K562 (cell line): ENCODE measurements around the gene FCHSD1. TPM values are rescaled to one million over a fixed set of nuclear protein-coding genes. Genes with fewer than 3 reads are reported as not detected.
A peak's percentile ranks its signal among the peaks of the same experiment; 100 is the strongest.

Experiments
- DNMT1 ChIP-seq: fragments of 450-650 bp; IDR thresholded peaks from 2 replicates; pipeline ENCODE4 v1.6.1; 2016; ENCODE audit warnings: antibody characterized with exemption, mild to moderate bottlenecking
- E2F3 ChIP-seq: fragments of 250-450 bp; sonication (Bioruptor Pico); IDR thresholded peaks from 2 replicates; pipeline ENCODE4 v1.4.0; 2020; ENCODE audit warnings: mild to moderate bottlenecking
- FOXA1 ChIP-seq: fragments of 450-650 bp; IDR thresholded peaks from 2 replicates; pipeline ENCODE4 v1.6.1; 2016; ENCODE audit warnings: mild to moderate bottlenecking, borderline replicate concordance
- FOXK1 ChIP-seq: sonication (generic); formaldehyde crosslinking; IDR thresholded peaks from 2 replicates; pipeline ENCODE4 v1.8.0; 2022; ENCODE audit warnings: missing genetic modification reagents, mild to moderate bottlenecking, borderline replicate concordance
- GTF2F1 ChIP-seq: IDR thresholded peaks from 2 replicates; pipeline ENCODE4 v1.6.1; 2011; ENCODE audit warnings: low read depth, low read length, improper control_type of control experiment
- HDAC6 ChIP-seq: IDR thresholded peaks from 2 replicates; pipeline ENCODE4 v1.6.1; 2012; ENCODE audit warnings: low read depth, mild to moderate bottlenecking, control low read depth, inconsistent platforms, low read length, moderate library complexity
- ILF3 ChIP-seq: fragments of 450-650 bp; IDR thresholded peaks from 2 replicates; pipeline ENCODE4 v1.6.1; 2018; ENCODE audit warnings: antibody characterized with exemption, mild to moderate bottlenecking, moderate library complexity, borderline replicate concordance
- KLF13 ChIP-seq: fragments of 450-650 bp; IDR thresholded peaks from 2 replicates; pipeline ENCODE4 v1.6.1; 2016; ENCODE audit warnings: missing genetic modification characterization, low read depth, mild to moderate bottlenecking, missing compliant biosample characterization, moderate library complexity, borderline replicate concordance
- NCOR1 ChIP-seq: fragments of 450-650 bp; IDR thresholded peaks from 2 replicates; pipeline ENCODE4 v1.6.1; 2016; ENCODE audit warnings: mild to moderate bottlenecking, moderate library complexity
- PCBP2 ChIP-seq: fragments of 200-400 bp; formaldehyde crosslinking; IDR thresholded peaks from 2 replicates; pipeline ENCODE4 v1.6.1; 2018; ENCODE audit warnings: low read length, low read depth, mild to moderate bottlenecking, moderate library complexity; ENCODE audit not compliant: poor library complexity, severe bottlenecking
- SOX6 ChIP-seq: fragments of 450-650 bp; IDR thresholded peaks from 2 replicates; pipeline ENCODE4 v1.6.1; 2014; ENCODE audit warnings: mild to moderate bottlenecking
- ZNF324 ChIP-seq: fragments of 250-450 bp; sonication (Bioruptor Pico); IDR thresholded peaks from 2 replicates; pipeline ENCODE4 v1.4.0; 2020; ENCODE audit warnings: mild to moderate bottlenecking
- polyA plus RNA-seq, 8 experiments: library from polyadenylated mRNA; depleted of rRNA in 4 of 8; stranded (reverse) in 5 of 8; unstranded in 3 of 8; fragments of >200 nt; fragmentation: Nextera tagmentation in 2 of 8; fragmentation: Illumina TruSeq in 1 of 8; extraction: Ambion mirVana in 2 of 8; extraction: Trizol in 1 of 8; gene quantifications; 2 replicates each; pipeline versions ENCODE4 v1.2.1 to v1.2.3, GENCODE V29; 2011 to 2014; ENCODE audit warnings: inconsistent platforms in 1 of 8, missing spikeins in 1 of 8
- total RNA-seq, 7 experiments: library from RNA; depleted of rRNA in 6 of 7; stranded (reverse); fragments of >200 nt in 6 of 7; fragmentation: Illumina TruSeq in 2 of 7; extraction: Trizol in 2 of 7; gene quantifications; 2 replicates each; pipeline versions ENCODE4 v1.2.1 to v1.2.3, GENCODE V29; 2011 to 2021; ENCODE audit warnings: low replicate concordance in 1 of 7
- TF ChIP-seq, protein P1 (sequence below): fragments of 450-650 bp; IDR thresholded peaks from 2 replicates; pipeline ENCODE4 v1.6.1; 2014; ENCODE audit warnings: low read depth, mild to moderate bottlenecking, moderate library complexity, borderline replicate concordance
- TF ChIP-seq, protein P2 (sequence below): fragments of 250-450 bp; sonication (Bioruptor Pico); IDR thresholded peaks from 2 replicates; pipeline ENCODE4 v1.5.0; 2021
- TF ChIP-seq, protein P3 (sequence below), 2 experiments: fragments of 450-650 bp; IDR thresholded peaks; 2 replicates each; pipeline ENCODE4 v1.6.1; 2018; ENCODE audit warnings: mild to moderate bottlenecking in 2 of 2, low read depth in 1 of 2; ENCODE audit not compliant: partially characterized antibody in 2 of 2
- TF ChIP-seq, protein P4 (sequence below), 2 experiments: IDR thresholded peaks; 2 replicates each; pipeline ENCODE4 v1.6.1; 2012; ENCODE audit warnings: improper control_type of control experiment in 2 of 2, low read depth in 2 of 2, low read length in 2 of 2, borderline replicate concordance in 1 of 2
- TF ChIP-seq, protein P5 (sequence below): fragments of 450-650 bp; formaldehyde crosslinking; IDR thresholded peaks from 2 replicates; pipeline ENCODE4 v1.4.0; 2022; ENCODE audit warnings: missing genetic modification characterization

The FCHSD1 gene
- total and polyA plus RNA-seq, 9 of the 15 experiments (the other 6 are each of a cell fraction or from before 2014, with no cell fraction given): 0.35 to 37.5 (median 13.6) TPM

DNA sequence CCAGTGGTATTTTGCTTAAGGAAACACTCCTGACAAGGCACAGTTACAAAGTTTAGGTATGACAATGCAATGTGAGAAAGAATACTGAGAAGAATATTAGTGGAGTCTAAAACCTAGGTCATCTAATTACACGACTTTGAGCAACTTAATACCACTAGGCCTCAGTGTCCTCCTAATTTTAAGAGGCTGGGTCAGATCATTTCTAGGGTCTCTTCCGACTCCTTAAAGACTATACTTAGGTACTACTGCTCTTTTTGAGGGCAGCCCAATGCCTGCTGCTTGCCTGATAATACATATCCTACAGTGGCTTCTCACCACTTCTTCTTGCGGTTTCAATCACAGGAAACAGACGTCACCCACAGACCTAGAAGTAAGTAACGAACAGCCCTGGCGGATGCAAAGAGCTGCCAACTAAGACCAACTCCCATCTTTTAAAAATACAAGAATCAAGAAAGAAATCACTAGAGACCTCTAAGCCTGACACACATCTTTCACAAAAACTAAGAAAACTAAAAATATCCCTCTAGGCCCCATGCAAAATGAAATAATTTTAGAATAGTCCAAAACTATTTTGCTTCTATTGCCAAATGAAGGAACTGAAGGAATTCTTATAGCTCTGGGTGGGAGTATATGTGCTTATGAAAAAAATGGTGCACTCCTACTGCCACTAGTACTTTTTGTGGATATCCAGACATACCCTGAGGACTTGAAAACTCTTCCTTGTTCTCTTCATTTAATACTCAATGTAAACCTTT is 45.5 kb downstream of the FCHSD1 start (continued):
- TF ChIP-seq, protein P1, sequence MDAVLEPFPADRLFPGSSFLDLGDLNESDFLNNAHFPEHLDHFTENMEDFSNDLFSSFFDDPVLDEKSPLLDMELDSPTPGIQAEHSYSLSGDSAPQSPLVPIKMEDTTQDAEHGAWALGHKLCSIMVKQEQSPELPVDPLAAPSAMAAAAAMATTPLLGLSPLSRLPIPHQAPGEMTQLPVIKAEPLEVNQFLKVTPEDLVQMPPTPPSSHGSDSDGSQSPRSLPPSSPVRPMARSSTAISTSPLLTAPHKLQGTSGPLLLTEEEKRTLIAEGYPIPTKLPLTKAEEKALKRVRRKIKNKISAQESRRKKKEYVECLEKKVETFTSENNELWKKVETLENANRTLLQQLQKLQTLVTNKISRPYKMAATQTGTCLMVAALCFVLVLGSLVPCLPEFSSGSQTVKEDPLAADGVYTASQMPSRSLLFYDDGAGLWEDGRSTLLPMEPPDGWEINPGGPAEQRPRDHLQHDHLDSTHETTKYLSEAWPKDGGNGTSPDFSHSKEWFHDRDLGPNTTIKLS: peak; percentile 39; the same call in 1 of the 2 replicates
- TF ChIP-seq, protein P2, sequence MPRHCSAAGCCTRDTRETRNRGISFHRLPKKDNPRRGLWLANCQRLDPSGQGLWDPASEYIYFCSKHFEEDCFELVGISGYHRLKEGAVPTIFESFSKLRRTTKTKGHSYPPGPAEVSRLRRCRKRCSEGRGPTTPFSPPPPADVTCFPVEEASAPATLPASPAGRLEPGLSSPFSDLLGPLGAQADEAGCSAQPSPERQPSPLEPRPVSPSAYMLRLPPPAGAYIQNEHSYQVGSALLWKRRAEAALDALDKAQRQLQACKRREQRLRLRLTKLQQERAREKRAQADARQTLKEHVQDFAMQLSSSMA (CRISPR knock-in tag): no peak
- TF ChIP-seq FOXA1 (no peak), FOXK1 (no peak), ILF3 (no peak), PCBP2 (no peak), E2F3 (CRISPR knock-in tag) (no peak), DNMT1 (no peak), NCOR1 (peak; percentile 90), HDAC6 (no peak), SOX6 (peak; percentile 87), KLF13 (tag) (no peak), ZNF324 (CRISPR knock-in tag) (no peak), GTF2F1 (no peak)
- TF ChIP-seq, protein P3, sequence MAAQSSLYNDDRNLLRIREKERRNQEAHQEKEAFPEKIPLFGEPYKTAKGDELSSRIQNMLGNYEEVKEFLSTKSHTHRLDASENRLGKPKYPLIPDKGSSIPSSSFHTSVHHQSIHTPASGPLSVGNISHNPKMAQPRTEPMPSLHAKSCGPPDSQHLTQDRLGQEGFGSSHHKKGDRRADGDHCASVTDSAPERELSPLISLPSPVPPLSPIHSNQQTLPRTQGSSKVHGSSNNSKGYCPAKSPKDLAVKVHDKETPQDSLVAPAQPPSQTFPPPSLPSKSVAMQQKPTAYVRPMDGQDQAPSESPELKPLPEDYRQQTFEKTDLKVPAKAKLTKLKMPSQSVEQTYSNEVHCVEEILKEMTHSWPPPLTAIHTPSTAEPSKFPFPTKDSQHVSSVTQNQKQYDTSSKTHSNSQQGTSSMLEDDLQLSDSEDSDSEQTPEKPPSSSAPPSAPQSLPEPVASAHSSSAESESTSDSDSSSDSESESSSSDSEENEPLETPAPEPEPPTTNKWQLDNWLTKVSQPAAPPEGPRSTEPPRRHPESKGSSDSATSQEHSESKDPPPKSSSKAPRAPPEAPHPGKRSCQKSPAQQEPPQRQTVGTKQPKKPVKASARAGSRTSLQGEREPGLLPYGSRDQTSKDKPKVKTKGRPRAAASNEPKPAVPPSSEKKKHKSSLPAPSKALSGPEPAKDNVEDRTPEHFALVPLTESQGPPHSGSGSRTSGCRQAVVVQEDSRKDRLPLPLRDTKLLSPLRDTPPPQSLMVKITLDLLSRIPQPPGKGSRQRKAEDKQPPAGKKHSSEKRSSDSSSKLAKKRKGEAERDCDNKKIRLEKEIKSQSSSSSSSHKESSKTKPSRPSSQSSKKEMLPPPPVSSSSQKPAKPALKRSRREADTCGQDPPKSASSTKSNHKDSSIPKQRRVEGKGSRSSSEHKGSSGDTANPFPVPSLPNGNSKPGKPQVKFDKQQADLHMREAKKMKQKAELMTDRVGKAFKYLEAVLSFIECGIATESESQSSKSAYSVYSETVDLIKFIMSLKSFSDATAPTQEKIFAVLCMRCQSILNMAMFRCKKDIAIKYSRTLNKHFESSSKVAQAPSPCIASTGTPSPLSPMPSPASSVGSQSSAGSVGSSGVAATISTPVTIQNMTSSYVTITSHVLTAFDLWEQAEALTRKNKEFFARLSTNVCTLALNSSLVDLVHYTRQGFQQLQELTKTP (IDR thresholded peaks at IDR 0.05; ENCODE audit: low read depth in 1 of 2, partially characterized antibody in 2 of 2): peak; percentile 51 to 74
- TF ChIP-seq, protein P4, sequence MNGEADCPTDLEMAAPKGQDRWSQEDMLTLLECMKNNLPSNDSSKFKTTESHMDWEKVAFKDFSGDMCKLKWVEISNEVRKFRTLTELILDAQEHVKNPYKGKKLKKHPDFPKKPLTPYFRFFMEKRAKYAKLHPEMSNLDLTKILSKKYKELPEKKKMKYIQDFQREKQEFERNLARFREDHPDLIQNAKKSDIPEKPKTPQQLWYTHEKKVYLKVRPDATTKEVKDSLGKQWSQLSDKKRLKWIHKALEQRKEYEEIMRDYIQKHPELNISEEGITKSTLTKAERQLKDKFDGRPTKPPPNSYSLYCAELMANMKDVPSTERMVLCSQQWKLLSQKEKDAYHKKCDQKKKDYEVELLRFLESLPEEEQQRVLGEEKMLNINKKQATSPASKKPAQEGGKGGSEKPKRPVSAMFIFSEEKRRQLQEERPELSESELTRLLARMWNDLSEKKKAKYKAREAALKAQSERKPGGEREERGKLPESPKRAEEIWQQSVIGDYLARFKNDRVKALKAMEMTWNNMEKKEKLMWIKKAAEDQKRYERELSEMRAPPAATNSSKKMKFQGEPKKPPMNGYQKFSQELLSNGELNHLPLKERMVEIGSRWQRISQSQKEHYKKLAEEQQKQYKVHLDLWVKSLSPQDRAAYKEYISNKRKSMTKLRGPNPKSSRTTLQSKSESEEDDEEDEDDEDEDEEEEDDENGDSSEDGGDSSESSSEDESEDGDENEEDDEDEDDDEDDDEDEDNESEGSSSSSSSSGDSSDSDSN (IDR thresholded peaks at IDR 0.05; ENCODE audit: borderline replicate concordance in 1 of 2, low read depth in 2 of 2, low read length in 2 of 2): no peak
- TF ChIP-seq, protein P5, sequence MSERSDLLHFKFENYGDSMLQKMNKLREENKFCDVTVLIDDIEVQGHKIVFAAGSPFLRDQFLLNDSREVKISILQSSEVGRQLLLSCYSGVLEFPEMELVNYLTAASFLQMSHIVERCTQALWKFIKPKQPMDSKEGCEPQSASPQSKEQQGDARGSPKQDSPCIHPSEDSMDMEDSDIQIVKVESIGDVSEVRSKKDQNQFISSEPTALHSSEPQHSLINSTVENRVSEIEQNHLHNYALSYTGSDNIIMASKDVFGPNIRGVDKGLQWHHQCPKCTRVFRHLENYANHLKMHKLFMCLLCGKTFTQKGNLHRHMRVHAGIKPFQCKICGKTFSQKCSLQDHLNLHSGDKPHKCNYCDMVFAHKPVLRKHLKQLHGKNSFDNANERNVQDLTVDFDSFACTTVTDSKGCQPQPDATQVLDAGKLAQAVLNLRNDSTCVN (CRISPR knock-in tag): no peak
